Heart right ventricle (tissue), 16 donors: ENCODE results near the gene SLX4IP. TPM values are rescaled to one million over a fixed set of nuclear protein-coding genes. Genes with fewer than 3 reads are reported as not detected.

ENCODE experiments used
- ATAC-seq, 8 donors: fragments of 200-7000 bp; cut with Tn5 transposase; one replicate each; pipeline ENCODE4 v1.9.1; 2020; ENCODE audit warnings: mild to moderate bottlenecking in 8 of 8, moderate library complexity in 8 of 8, moderate number of reproducible peaks in 1 of 8
- DNase-seq, 2 donors: peaks; one replicate each; pipeline ENCODE4 v3.0.0-alpha.2; 2020
- H3K27ac ChIP-seq, 10 donors: fragments of 200-600 bp; sonication (generic) in 2 of 10; one replicate each; pipeline versions ENCODE4 v1.5.0 to v1.8.0; 2020 to 2022; ENCODE audit warnings: mild to moderate bottlenecking in 3 of 10
- H3K27me3 ChIP-seq, 7 donors: fragments of 200-600 bp; one replicate each; pipeline ENCODE4 v1.8.0; 2021 to 2022; ENCODE audit warnings: mild to moderate bottlenecking in 2 of 7
- H3K36me3 ChIP-seq, 9 donors: fragments of 200-600 bp; sonication (generic) in 1 of 9; one replicate each; pipeline versions ENCODE4 v1.5.0 to v1.8.0; 2020 to 2022; ENCODE audit warnings: mild to moderate bottlenecking in 2 of 9
- H3K4me1 ChIP-seq, 9 donors: fragments of 200-600 bp; sonication (generic) in 1 of 9; one replicate each; pipeline versions ENCODE4 v1.5.0 to v1.8.0; 2020 to 2022; ENCODE audit warnings: mild to moderate bottlenecking in 4 of 9
- H3K4me3 ChIP-seq, 10 donors: fragments of 200-600 bp; sonication (generic) in 2 of 10; one replicate each; pipeline versions ENCODE4 v1.5.0 to v1.8.0; 2020 to 2022; ENCODE audit warnings: mild to moderate bottlenecking in 7 of 10, moderate library complexity in 2 of 10
- H3K9me3 ChIP-seq, 11 donors: fragments of 200-600 bp in 10 of 11; sonication (generic) in 2 of 11; one replicate each; pipeline versions ENCODE4 v1.5.0 to v1.8.0; 2013 to 2022; ENCODE audit warnings: mild to moderate bottlenecking in 2 of 11, control low read depth in 1 of 11, moderate library complexity in 1 of 11
- WGBS, 2 donors: extraction: QIAGEN DNeasy Blood & Tissue Kit; methylation state at CpG; one replicate each; pipeline ENCODE4 v1.1.7; 2013; ENCODE audit warnings: inconsistent platforms in 1 of 2; 5-methylcytosine and 5-hydroxymethylcytosine counted together
- intact Hi-C, 10 donors: fragments of 100-400 bp; cut with DNase I; formaldehyde crosslinking; loops; one replicate each; pipeline versions ENCODE4 v1.11.1 to v1.14.2; 2022
- polyA plus RNA-seq, 2 donors: library from polyadenylated mRNA; stranded (reverse); fragments of 200-250 nt; gene quantifications; one replicate each; pipeline ENCODE4 v1.2.3, GENCODE V29; 2013
- total RNA-seq, 10 donors: library from RNA; stranded (reverse); fragmentation: NEBNext Ultra II Directional in 3 of 10; extraction: Animal tissue kit (Norgen Biotek cat#: 25700) in 3 of 10; gene quantifications; one replicate each; pipeline versions ENCODE4 v1.2.1 to v1.2.4, GENCODE V29; 2021 to 2023
- TF ChIP-seq, protein P1 (sequence below), 9 donors: fragments of 200-600 bp; sonication (generic) in 2 of 9; IDR thresholded peaks; one replicate each; pipeline versions ENCODE4 v1.5.0 to v1.8.0; 2021 to 2022; ENCODE audit warnings: antibody characterized with exemption in 9 of 9, mild to moderate bottlenecking in 5 of 9, moderate library complexity in 1 of 9
- donor health status: Arrhythmogenic right ventricular cardiomyopathy.
- donor health status: ischemic (EF 13 %, LVEDD 7.1; RV severe dilation, severe dysfunction).
- donor health status: healthy with polysubstance abuse.
- donor health status: DM: no; HTN: yes; CAD: no.
- donor health status: DM: no; HTN: no; CAD: no.
- donor health status: ischemic (EF 25% LVEDD 6.9; RV normal size, moderate dysfunction).
- donor health status: ischemic (EF 25% LVEDD 5.7; RV mildly dilated, moderate dysfunction).
- donor health status: healthy.
- donor health status: DM: yes; HTN: yes; CAD: no.
- donor health status: Ischemic cardiomyopathy.
- donor health status: ischemic (EF 35%, LVEDD 5.7; RV mildly dilated, moderate dysfunction).
- donor health status: nonischemic (EF 11% LVEDD 7.7; RV severe dilation, severe dysfunction).
- donor health status: DM: yes; HTN: yes; CAD: no.
- donor health status: PGD.
- donor health status: ischemic (EF 29% LVEDD 5.4; RV normal size, mild dysfunction).
- donor health status: nonischemic (EF 23%, LVEDD 6.1; RV moderate dilation, normal function).

Gene SLX4IP
- total and polyA plus RNA-seq, 12 donors: 0.71 to 3.1 (median 2.6) TPM

DNA sequence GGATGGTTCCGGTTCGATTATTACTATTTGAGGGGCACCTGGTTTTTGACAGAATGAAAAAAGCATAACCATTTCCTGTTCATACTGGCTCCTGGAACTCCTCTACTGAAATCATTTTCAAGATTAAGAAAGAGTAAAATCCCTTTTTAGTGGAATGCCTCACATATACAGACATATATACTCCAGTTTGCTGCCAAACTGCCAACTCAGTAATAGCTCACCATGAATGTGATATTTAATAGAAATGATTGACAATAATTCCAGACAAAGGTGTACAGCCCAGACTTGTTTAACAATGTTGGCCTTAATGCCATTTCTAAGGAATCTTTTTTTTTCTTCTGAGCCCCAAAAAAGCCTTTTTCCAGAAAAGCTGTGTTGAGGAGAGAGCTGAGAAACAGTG lies 145.6 kb downstream of the SLX4IP start:
- DNase-seq (no peak), ATAC-seq (no peak)
- intact Hi-C loops: no loop called here
- no peaks in the 10 kb centered on the region for H3K36me3 ChIP-seq
- H3K9me3 ChIP-seq: no peaks in the 10 kb centered on the region
- no peak overlapping the region for H3K4me3 ChIP-seq
- 95 to 98% methylated on average over 2 of the region's 2 CpGs for WGBS, 2 donors
- H3K4me1 ChIP-seq: peaks cover 0 to 8% (median 0%) of the 10 kb centered on the region in 9 donors
- TF ChIP-seq, protein P1, sequence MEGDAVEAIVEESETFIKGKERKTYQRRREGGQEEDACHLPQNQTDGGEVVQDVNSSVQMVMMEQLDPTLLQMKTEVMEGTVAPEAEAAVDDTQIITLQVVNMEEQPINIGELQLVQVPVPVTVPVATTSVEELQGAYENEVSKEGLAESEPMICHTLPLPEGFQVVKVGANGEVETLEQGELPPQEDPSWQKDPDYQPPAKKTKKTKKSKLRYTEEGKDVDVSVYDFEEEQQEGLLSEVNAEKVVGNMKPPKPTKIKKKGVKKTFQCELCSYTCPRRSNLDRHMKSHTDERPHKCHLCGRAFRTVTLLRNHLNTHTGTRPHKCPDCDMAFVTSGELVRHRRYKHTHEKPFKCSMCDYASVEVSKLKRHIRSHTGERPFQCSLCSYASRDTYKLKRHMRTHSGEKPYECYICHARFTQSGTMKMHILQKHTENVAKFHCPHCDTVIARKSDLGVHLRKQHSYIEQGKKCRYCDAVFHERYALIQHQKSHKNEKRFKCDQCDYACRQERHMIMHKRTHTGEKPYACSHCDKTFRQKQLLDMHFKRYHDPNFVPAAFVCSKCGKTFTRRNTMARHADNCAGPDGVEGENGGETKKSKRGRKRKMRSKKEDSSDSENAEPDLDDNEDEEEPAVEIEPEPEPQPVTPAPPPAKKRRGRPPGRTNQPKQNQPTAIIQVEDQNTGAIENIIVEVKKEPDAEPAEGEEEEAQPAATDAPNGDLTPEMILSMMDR (IDR thresholded peaks at IDR 0.05): no peak
- no peak overlapping the region for H3K27ac ChIP-seq
- H3K27me3 ChIP-seq: no peaks in the 10 kb centered on the region

- DNase-seq (no peak), ATAC-seq (no peak)
- intact Hi-C loops: no loop called here
- TF ChIP-seq, protein P1 (IDR thresholded peaks at IDR 0.05): no peak
- 57 to 65% methylated on average over 4 of the region's 4 CpGs for WGBS, 2 donors
- Histone ChIP-seq H3K9me3 (no peaks in the 10 kb centered on the region), H3K27me3 (no peaks in the 10 kb centered on the region), H3K4me3 (no peak overlapping the region), H3K36me3 (no peaks in the 10 kb centered on the region), H3K27ac (no peak overlapping the region), H3K4me1 (peaks cover 0 to 8% (median 0%) of the 10 kb centered on the region in 9 donors)
These were observed 146.7 kb downstream of the SLX4IP start for GRCh38 chr20:10581823-10582222.

- Histone ChIP-seq H3K9me3 (no peaks in the 10 kb centered on the region), H3K4me1 (peaks cover 0 to 3% (median 0%) of the 10 kb centered on the region in 9 donors)
- intact Hi-C loops: no loop called here
These were observed 149.3 kb downstream of the SLX4IP start for GRCh38 chr20:10584371-10584770.

DNA sequence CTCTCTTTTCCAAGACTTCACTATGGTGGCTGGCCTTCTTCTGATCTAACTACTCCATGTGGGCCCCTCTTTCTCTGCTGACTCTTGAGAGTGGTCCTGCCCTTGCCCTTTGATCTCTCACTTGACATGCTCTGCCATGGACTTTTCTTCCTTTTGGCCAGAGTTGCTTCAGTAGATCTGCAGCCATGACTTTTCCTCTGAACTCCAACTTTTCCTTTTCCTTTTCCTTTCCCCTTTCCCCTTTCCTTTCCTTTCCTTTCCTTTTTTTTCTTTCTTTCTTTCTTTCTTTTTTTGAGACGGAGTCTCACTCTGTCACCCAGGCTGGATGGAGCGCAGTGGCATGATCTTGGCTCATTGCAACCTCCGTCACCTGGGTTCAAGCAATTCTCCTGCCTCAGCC lies 150.2 kb downstream of the SLX4IP start:
- no peak for ATAC-seq
- Histone ChIP-seq H3K9me3 (no peaks in the 10 kb centered on the region), H3K4me1 (peaks cover 0 to 3% (median 0%) of the 10 kb centered on the region in 9 donors), H3K27me3 (no peaks in the 10 kb centered on the region), H3K4me3 (no peak overlapping the region), H3K27ac (no peak overlapping the region), H3K36me3 (no peaks in the 10 kb centered on the region)
- WGBS, 2 donors: 97 to 99% methylated on average over 3 of the region's 3 CpGs
- no peak for DNase-seq
- TF ChIP-seq, protein P1 (IDR thresholded peaks at IDR 0.05): no peak
- intact Hi-C loops: no loop called here

More at GRCh38 chr20:10584371-10584770, 149.3 kb downstream of the SLX4IP start:
- no peak for ATAC-seq
- Histone ChIP-seq H3K27ac (no peak overlapping the region), H3K36me3 (no peaks in the 10 kb centered on the region), H3K27me3 (no peaks in the 10 kb centered on the region), H3K4me3 (no peak overlapping the region)
- TF ChIP-seq, protein P1 (IDR thresholded peaks at IDR 0.05): no peak
- no peak for DNase-seq
